ENCODE data around the gene SLC39A1. TPM values are rescaled to one million over a fixed set of nuclear protein-coding genes. Genes with fewer than 3 reads are reported as not detected.

Gene SLC39A1
- total and polyA plus RNA-seq, 7 donors, result 25.7 to 97.5 (median 72.4) TPM

- intact Hi-C loops (cut with DNase I), result no loop called here
- Histone ChIP-seq H3K4me3 (no peak overlapping the region), H3K4me1 (peaks cover 0 to 27% (median 17%) of the 10 kb centered on the region in 4 donors), H3K27me3 (no peaks in the 10 kb centered on the region), H3K36me3 (peaks cover 6 to 67% (median 29%) of the 10 kb centered on the region in 4 donors), H3K27ac (no peak overlapping the region), H3K9me3 (no peaks in the 10 kb centered on the region)
- WGBS, 2 donors, result 94 to 96% methylated on average over 34 of the region's 34 CpGs
- TF ChIP-seq CTCF (IDR thresholded peaks at IDR 0.05) (no peak), POLR2AphosphoS5 (IDR thresholded peaks at IDR 0.05) (no peak), EP300 (IDR thresholded peaks at IDR 0.05) (no peak), POLR2A (IDR thresholded peaks at IDR 0.05) (no peak)
- no peak for DNase-seq
These were observed 21.3 kb downstream of the SLC39A1 start for GRCh38 chr1:153941826-153942725.

- Histone ChIP-seq H3K27me3 (no peaks in the 10 kb centered on the region), H3K9me3 (no peaks in the 10 kb centered on the region), H3K27ac (no peak overlapping the region), H3K4me3 (no peak overlapping the region), H3K4me1 (peaks cover 0 to 22% (median 15%) of the 10 kb centered on the region in 4 donors), H3K36me3 (peaks cover 19 to 81% (median 42%) of the 10 kb centered on the region in 4 donors)
- intact Hi-C loops (cut with DNase I), result no loop called here
- 94 to 96% methylated on average over 8 of the region's 8 CpGs for WGBS, 2 donors
- no peak for TF ChIP-seq EP300 (IDR thresholded peaks at IDR 0.05)
- TF ChIP-seq POLR2A (IDR thresholded peaks at IDR 0.05), result no peak
- TF ChIP-seq POLR2AphosphoS5 (IDR thresholded peaks at IDR 0.05), result no peak
- TF ChIP-seq CTCF (IDR thresholded peaks at IDR 0.05), result no peak
- no peak for DNase-seq
These were observed 22.6 kb downstream of the SLC39A1 start for GRCh38 chr1:153940756-153941155.

GRCh38 chr1:153939476-153939875 is 23.9 kb downstream of the SLC39A1 start:
- Histone ChIP-seq H3K9me3 (no peaks in the 10 kb centered on the region), H3K4me3 (no peak overlapping the region), H3K27ac (no peak overlapping the region), H3K27me3 (no peaks in the 10 kb centered on the region), H3K36me3 (peaks cover 23 to 93% (median 54%) of the 10 kb centered on the region in 4 donors), H3K4me1 (peaks cover 0 to 10% (median 4%) of the 10 kb centered on the region in 4 donors)
- DNase-seq, result no peak
- intact Hi-C loops (cut with DNase I), result no loop called here
- WGBS, 2 donors, result 93 to 94% methylated on average over 12 of the region's 12 CpGs
- TF ChIP-seq POLR2AphosphoS5 (IDR thresholded peaks at IDR 0.05), result no peak

- Histone ChIP-seq H3K36me3 (peaks cover 28 to 97% (median 58%) of the 10 kb centered on the region in 4 donors), H3K4me1 (peaks cover 0 to 5% (median 1%) of the 10 kb centered on the region in 4 donors), H3K27ac (no peak overlapping the region), H3K4me3 (no peak overlapping the region), H3K27me3 (no peaks in the 10 kb centered on the region), H3K9me3 (no peaks in the 10 kb centered on the region)
- intact Hi-C loops (cut with DNase I), result no loop called here
- TF ChIP-seq POLR2AphosphoS5 (IDR thresholded peaks at IDR 0.05) (no peak), CTCF (IDR thresholded peaks at IDR 0.05) (no peak), POLR2A (IDR thresholded peaks at IDR 0.05) (no peak), EP300 (IDR thresholded peaks at IDR 0.05) (no peak)
- WGBS, 2 donors, result 89 to 94% methylated on average over 3 of the region's 3 CpGs
- DNase-seq, result no peak
These were observed 24.3 kb downstream of the SLC39A1 start for GRCh38 chr1:153938996-153939395.

- TF ChIP-seq CTCF (IDR thresholded peaks at IDR 0.05) (no peak), EP300 (IDR thresholded peaks at IDR 0.05) (no peak), POLR2A (IDR thresholded peaks at IDR 0.05) (no peak), POLR2AphosphoS5 (IDR thresholded peaks at IDR 0.05) (no peak)
- H3K27ac ChIP-seq, result no peak overlapping the region
- no peaks in the 10 kb centered on the region for H3K9me3 ChIP-seq
- no peak overlapping the region for H3K4me3 ChIP-seq
- H3K27me3 ChIP-seq, result no peaks in the 10 kb centered on the region
- DNase-seq, result no peak
- peaks cover 43 to 98% (median 70%) of the 10 kb centered on the region in 4 donors for H3K36me3 ChIP-seq
- 96 to 98% methylated on average over 10 of the region's 10 CpGs for WGBS, 2 donors
- intact Hi-C loops (cut with DNase I), result no loop called here
- no peaks in the 10 kb centered on the region for H3K4me1 ChIP-seq
These were observed 26.0 kb downstream of the SLC39A1 start for GRCh38 chr1:153937331-153937730.

All from sigmoid colon (tissue), 7 donors.